GM18909 (cell line): ENCODE results near the gene SPAG9.
"Not testable (repeated sequence)": the region's sequence is repeated elsewhere in the genome, so short reads cannot be mapped to it uniquely, and the experiment has no call there.

Experiments
- ATAC-seq: cut with Tn5 transposase; IDR thresholded peaks from one replicate; pipeline ENCODE4 v1.9.1; 2021; ENCODE audit warnings: mild to moderate bottlenecking; ENCODE audit not compliant: unreplicated experiment, poor library complexity

SPAG9 gene

DNA sequence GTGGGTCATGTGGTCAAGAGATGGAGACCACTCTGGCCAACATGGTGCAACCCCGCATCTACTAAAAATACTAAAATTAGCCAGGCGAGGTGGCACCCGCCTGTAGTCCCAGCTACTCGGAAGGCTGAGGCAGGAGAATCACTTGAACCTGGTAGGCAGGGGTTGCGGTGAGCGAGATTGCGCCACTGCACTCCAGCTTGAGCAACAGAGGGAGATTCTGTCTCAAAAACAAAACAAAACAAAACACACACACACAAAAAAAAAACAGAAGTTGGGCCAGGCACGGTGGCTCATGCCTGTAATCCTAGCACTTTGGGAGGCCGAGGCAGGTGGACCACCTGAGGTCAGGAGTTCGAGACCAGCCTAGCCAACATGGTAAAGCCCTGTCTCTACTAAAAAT lies 31.8 kb downstream of the SPAG9 start:
- not testable (repeated sequence) for ATAC-seq

DNA sequence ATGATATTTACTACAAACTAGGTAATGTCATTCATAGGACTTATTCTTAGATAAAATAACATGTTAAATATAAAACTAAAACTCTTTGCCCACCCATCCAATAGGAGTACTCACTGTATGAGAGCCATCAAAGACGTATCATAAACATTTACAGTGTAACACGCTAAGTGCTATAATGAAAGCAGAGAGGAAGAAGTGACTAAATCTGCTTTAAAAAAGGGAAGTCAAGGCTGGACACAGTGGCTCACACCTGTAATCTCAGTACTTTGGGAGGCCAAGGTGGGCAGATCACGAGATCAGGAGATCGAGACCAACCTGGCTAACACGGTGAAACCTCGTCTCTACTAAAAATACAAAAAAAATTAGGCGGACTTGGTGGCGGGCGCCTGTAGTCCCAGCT lies 32.4 kb downstream of the SPAG9 start:
- ATAC-seq, result no peak

DNA sequence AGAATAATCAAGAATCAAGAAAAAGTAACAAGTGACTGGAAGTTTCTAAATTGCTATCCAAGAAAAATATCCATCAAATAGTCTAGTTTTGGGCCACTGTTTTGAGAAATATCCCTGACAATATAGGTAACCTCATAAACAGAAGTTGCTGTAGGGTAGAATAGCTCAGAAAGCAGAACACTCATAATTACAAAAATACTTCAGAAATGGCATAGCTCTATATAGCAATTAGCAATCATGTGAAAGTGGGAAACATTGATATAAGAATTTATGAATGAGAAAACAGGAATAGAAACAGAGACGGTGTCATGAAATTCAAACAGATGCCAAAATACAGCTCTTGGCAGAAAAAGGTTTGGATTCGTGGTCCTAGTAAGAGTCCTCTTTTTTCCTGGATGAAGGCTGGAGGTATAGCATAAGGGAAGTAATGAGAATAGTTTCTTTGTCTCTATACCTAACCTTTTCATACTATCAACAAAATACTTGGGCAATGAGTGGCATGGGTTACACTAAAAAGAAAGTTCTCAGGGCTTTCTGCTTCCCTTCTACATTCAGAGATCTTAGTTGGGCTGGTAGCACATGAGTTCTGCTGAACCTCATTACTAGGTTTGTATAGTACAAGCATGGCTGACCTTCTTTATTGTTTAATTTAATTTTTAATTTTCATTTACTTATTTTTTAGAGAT lies 33.5 kb downstream of the SPAG9 start:
- ATAC-seq, result no peak

DNA sequence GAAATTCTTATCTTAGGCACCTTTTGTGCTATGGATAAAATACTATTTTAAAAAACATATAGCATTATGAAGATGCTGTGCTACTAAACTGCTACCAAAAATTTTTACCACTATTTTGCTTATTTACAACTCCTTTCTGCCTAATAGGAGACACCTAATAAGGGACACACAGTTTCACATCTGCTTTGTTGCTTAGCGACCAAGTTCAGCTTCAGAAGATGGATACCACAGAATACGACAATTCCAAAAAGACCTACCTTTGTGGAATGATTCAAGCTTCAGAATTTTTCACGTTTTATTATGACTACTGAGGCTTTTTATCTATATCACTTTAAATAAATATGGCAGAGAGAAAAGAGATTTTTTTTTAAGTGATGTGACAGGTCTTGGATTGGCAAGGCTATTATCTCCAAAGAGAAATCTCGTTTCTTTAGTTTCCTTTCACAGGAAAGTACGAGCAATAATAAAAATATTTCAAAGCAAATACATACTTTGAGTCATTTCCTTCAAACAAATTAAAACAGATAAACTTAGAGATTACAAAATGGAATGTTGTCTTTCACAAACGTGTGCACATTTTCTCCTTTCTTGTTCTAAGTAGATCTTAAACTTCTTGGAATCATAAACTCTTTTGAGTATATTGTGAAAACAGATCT lies 35.4 kb downstream of the SPAG9 start:
- no peak for ATAC-seq

DNA sequence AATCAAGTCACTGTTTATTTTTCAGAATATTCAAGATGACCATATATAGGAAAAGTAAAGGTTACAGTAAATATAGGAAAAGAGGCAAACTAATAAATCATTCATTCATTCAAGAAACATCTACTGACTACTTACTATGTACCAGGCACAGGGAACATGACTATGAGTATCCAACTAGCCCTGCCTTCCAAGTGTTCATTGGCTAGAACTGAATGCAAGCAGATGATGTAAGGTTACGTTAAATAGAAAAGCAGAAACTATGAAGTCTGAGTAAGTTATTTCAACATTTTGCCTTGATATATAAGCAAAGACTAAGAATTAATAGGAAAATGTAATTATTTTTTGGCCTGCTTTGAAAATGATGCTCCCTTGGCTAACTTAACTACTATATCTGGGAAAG lies 36.7 kb downstream of the SPAG9 start:
- no peak for ATAC-seq

DNA sequence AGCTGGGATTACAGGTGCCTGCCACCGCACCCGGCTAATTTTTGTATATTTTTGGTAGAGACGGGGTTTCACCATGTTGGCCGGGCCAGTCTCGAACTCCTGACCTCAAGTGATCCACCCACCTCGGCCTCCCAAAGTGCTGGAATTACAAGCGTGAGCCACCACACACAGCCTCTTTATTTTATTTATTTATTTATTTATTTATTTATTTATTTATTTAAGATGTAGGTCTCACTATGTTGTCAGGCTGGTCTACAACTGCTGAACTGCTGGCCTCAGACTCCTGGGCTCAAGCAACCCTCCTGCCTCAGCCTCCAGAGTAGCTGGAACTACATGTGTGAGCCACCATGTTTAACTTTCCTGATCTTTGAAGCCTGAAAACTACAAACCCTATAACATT lies 37.3 kb downstream of the SPAG9 start:
- not testable (repeated sequence) for ATAC-seq

DNA sequence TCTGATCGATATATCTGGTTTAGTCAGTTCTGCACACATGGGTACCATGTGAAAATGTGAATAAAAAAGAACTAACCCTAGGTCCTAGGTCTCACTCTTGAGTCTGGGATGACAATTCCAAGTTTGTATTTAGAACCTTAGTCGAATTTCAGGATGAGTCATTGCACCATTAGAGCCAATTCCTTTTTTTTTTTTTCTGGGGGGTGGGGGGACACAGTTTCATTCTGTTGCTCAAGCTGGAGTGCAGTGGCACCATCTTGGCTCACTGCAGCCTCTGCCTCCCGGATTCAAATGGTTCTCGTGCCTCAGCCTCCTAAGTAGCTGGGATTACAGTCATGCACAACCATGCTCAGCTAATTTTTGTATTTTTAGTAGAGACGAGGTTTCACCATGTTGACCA lies 41.6 kb downstream of the SPAG9 start:
- ATAC-seq, result no peak

DNA sequence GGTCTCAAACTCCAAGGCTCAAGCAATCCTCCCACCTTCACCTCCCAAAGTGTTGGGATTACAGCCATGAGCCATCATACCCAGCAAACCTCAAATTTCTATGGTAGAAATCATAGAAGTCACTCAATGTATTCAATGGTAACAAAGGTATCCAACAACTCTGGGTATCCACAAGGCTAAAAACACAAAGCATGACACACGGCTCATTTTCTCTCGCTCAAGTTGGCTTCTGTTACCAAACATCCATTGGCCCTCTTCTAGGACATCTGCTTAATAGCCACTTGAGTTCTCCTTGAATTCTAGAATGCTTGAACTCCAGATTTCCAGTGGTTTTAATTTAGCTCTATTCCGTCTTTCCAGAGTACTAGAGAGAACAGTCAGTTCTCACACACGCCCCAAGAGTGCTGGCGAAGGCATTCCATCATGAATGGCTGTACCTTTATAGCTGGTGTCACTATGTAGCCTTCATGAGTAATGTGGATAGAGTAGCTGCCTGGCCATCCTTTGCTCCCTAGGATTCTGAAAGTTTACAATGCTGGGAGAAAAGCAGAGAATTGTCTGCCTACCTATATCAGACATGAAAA lies 42.6 kb downstream of the SPAG9 start:
- no peak for ATAC-seq

DNA sequence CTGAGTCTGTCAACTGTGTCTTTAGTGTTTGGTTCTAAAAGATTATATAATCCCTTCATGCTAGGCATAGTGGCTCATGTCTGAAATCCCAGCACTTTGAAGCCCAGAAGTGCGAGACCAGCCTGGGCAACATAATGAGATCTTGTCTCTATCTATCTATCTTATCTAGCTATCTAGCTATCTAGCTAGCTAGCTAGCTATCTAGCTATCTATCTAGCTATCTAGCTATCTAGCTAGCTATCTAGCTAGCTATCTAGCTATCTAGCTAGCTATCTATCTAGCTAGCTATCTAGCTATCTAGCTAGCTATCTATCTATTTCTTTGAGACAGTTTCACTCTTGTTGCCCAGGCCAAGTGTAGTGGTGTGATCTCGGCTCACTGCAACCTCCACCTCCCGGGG lies 43.8 kb downstream of the SPAG9 start:
- ATAC-seq, result no peak

DNA sequence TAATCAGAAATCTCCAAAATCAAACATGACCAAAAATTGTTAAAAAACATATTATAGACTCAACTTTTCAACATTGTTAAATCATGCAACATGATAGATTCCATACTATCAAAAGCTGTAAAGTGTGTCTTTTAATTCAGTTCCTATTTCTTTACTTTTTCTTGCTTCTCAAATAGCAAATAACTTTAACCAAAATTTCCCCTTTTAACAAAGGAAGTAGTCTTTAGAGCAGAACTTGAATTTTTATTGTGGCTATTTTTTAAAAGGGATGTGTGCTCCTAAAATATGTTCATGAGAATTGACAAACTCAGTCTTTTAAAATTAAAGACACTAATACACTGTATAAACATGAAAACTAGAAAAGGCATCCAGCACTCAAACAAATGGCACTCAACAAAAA lies 49.1 kb downstream of the SPAG9 start:
- no peak for ATAC-seq

DNA sequence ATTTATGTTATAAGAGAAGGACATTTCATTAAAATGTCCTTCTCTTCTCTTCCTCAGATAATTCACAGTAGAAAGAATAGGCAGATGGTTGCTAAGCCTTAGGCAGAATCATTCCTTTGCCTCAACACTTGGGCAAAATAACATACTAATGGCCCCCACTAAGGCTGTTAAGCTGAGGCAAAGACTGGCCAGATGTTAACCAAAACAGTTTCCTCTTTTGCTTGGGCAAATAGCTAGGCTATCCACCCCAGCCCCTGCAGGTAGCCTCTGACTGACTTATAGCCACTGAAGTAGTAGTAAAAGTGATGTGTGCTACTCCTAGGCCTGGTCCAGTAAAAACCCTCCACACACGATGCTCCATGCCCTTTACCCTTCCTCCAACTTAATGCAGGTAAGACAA lies 55.2 kb downstream of the SPAG9 start:
- ATAC-seq, result no peak

DNA sequence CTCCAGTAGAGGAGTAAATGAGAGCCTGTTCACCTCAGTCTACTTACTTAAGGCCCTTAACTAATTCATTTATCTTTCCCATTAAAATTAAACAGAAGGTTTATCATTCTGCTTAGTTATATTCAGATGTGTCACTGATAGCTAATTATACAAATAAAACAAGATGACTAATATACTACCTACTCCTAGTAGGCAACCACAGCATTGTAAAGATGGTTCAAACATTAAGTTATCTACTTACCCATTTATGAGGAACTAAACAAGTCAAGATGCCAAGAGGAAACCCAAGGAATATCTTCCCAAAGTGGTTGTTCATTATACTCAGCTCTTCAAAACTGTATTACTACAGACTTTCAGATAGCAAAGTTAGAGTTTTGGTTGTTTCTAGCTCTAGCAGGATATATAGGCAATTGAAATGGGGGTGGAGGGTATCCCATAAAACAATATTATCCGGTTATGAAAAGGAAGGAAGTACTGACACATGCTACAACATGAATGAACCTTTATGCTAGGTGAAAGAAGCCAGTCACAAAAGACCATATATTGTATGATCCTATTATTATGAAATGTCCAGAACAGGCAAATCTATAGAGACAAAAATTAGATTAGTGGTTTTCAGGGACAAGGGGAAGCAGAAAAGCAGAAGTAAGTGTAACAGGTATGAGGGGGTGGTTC lies 56.5 kb downstream of the SPAG9 start:
- ATAC-seq, result no peak

DNA sequence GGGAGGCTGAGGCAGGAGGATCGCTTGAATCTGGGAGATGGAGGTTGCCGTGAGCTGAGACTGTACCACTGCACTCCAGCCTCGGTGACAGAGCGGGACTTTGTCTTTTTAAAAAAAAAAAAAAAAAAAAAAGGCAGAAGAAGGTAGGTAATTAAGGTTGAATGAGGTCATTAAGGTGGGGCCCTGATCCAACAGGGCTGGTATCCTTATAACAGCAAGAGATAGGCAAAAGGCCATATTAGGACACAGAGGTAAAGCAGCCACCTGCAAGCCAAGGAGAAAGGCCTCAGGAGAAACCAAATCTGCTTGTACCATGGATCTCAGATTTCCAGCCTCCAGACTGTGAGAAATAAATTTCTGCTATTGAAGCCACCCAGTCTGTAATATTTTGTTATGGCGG lies 60.3 kb downstream of the SPAG9 start:
- ATAC-seq, result no peak

DNA sequence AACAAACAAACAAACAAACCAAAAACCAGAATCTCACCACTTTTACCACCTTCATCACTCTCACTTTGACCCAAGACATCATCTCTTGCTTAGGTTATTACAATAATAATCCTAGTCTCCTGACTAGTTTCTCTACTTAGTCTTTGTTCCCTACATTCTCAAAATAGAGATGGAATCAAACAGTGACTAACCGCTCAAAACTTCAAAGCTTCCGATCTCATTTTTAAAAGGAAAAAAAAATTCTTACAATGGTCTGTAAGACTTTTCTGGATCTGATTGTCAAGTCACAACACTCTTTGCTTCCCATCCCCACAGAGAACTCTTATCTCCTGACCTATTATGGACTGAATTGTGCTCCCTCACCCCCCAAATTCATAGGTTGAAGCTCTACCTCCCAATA lies 60.9 kb downstream of the SPAG9 start:
- ATAC-seq, result no peak

DNA sequence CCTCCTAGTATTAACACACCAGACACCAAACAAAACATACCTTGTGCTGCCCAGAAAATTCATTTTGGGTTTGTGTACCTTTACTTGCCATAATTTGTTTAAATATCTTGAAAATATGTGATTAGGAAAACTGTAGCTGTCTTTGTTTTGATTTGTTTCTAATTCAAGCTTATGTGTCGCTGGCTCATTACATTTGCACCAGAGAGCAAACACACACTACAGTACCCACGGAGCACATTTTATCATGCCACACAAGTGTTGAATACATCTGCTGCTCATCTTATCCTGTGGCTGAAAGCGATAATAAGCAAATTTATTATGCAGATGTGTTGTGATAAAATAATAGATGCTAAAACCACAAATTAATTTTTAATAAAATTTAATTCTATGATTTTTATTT lies 63.1 kb downstream of the SPAG9 start:
- ATAC-seq, result no peak

DNA sequence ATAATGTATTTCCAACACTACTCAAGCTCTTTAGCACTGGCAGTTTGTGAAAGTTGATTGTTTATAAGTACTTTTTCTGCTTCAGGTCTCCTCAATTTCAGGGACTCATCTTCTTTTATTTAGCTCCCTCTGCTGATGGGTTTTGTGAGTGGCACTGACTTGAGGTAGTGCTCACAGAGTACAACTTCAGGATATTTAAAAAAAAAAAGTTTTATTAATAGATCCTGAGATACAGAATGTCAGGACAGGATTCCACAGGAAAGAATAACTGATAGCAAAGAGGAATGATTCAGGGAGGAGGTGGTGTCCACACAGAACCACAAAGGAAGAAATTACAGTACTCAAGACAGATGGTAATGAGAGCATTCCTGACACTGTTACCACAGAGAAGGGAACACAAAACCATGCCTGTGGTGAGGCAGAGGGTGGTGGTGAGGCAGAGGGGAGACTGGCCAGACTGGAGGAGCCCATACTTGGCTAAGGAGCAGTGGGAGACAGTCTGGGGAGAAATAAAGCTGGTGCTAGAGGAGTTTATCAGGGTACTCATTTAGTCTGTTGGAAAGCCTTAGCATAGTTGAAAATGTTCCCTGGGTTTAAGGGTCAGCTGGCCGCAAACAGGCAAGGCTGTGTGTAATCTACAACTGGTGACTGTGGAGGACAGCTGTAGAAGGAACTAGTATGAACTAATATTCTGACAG lies 63.7 kb downstream of the SPAG9 start:
- ATAC-seq, result no peak

DNA sequence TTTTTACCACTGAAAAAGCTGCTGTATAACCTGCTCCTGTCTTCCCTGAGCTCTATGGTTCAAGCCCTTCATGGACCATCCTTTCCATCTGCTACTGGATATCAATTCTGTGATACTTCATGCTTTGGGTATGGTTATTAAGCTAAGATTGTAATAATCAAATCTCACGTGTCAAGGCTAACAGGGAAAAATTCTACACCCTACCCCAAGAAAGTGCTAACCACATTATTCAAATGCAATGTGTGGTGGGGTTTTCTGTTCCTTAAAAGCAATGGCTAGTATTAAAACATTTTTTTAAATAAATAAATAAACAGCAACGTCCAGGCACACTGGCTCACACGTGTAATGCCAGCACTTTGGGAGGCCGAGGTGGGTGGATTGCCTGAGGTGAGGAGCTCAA lies 65.9 kb downstream of the SPAG9 start:
- no peak for ATAC-seq

DNA sequence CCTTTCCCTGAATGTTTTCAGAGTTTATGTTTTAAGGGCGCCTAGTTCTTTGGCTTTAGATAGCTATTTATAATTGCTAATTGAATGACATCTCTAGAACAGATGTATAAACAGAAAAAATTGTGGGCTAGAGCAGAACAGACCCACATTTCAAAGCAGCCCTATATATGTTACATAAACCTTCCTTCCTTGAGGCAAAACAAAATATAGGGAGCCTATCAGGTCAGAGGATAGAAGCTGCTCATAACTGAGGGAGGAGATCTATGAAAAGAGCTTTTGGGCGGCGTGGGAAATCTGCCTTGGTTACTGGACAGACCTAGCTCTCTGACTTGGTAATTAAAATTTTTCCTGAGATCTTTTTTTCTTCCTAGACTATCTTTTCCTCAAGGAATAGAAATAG lies 68.4 kb downstream of the SPAG9 start:
- ATAC-seq, result no peak

DNA sequence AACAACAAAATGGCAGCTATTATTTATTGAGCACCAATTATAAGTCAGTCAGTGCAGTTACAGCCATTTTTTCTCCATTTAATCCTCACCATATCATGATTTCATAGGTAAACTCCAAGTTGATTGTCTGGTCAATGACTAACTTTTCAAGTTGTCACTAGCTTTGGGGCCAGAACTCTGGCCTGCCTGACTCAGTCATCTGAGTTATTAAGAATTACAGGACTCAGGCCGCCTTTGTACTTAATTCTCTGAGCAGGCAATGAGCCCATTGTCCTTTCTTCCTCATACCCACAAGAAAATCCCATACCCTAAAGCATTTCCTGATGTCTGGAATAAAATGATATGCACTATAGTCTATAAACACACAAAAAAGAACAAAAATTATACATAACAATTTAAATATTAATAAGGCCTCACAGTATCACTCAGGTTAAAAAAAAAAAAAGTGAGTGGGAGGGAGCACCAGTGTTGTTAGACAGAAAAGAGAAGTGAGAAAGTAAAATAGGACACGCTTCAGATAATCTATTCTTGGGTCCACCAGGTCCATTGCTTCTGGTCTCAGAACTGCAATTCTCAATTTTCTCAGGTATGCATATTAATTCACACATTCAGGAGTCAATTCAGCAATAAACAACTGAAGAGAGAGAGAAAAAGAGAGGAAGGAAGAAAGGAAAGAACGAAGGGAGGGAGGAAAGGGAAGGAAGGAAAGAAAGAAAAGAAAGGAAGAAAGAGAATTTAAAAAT lies 70.2 kb downstream of the SPAG9 start:
- peak; percentile 84 for ATAC-seq
